Mesenchymal stem cell (in vitro differentiated cells and primary cell): ENCODE results near the gene REEP1. TPM values are rescaled to one million over a fixed set of nuclear protein-coding genes. Genes with fewer than 3 reads are reported as not detected.

Experiments used
- DNase-seq: peaks from one replicate; pipeline ENCODE4 v3.0.0-alpha.2; 2013
- H2AFZ ChIP-seq: one replicate; pipeline ENCODE4 v1.6.1; 2013; ENCODE audit warnings: low read depth, mild to moderate bottlenecking, control low read depth, inconsistent platforms, low read length, moderate library complexity
- H2AK5ac ChIP-seq: 2 replicates; pipeline ENCODE4 v1.6.1; 2013; ENCODE audit warnings: low read length, moderate library complexity, mild to moderate bottlenecking, inconsistent platforms; ENCODE audit not compliant: severe bottlenecking
- H2BK120ac ChIP-seq: one replicate; pipeline ENCODE4 v1.6.1; 2013; ENCODE audit warnings: low read depth, mild to moderate bottlenecking, inconsistent platforms, low read length, moderate library complexity
- H2BK12ac ChIP-seq, 2 experiments: one replicate each; pipeline ENCODE4 v1.6.1; 2013; ENCODE audit warnings: inconsistent platforms in 2 of 2, low read length in 2 of 2, mild to moderate bottlenecking in 2 of 2, moderate library complexity in 2 of 2, control low read depth in 1 of 2
- H2BK15ac ChIP-seq: one replicate; pipeline ENCODE4 v1.6.1; 2013; ENCODE audit warnings: mild to moderate bottlenecking, low read depth, inconsistent platforms; ENCODE audit not compliant: poor library complexity, severe bottlenecking
- H2BK5ac ChIP-seq: 2 replicates; pipeline ENCODE4 v1.6.1; 2013; ENCODE audit warnings: low read depth, mild to moderate bottlenecking, low read length, control low read depth, inconsistent platforms; ENCODE audit not compliant: poor library complexity, severe bottlenecking
- H3K14ac ChIP-seq, 2 experiments: one replicate each; pipeline ENCODE4 v1.6.1; 2013; ENCODE audit warnings: inconsistent platforms in 2 of 2, low read length in 2 of 2, control low read depth in 1 of 2, mild to moderate bottlenecking in 1 of 2, moderate library complexity in 1 of 2
- H3K18ac ChIP-seq, 2 experiments: one replicate each; pipeline ENCODE4 v1.6.1; 2013; ENCODE audit warnings: inconsistent platforms in 2 of 2, low read length in 2 of 2, control low read depth in 1 of 2, low read depth in 1 of 2, mild to moderate bottlenecking in 1 of 2
- H3K23ac ChIP-seq, 2 experiments: one replicate each; pipeline ENCODE4 v1.6.1; 2013; ENCODE audit warnings: inconsistent platforms in 2 of 2, low read length in 2 of 2, mild to moderate bottlenecking in 2 of 2, moderate library complexity in 2 of 2, control low read depth in 1 of 2
- H3K27ac ChIP-seq: 2 replicates; pipeline ENCODE4 v1.5.1; 2013; ENCODE audit warnings: mild to moderate bottlenecking, moderate library complexity, low read length, control low read depth, inconsistent platforms; ENCODE audit not compliant: poor library complexity, severe bottlenecking
- H3K27me3 ChIP-seq, 2 experiments: 2 replicates each; pipeline versions ENCODE4 v1.6.1 to v1.7.0; 2013; ENCODE audit warnings: low read length in 2 of 2, mild to moderate bottlenecking in 2 of 2, moderate library complexity in 2 of 2, control low read depth in 1 of 2, inconsistent platforms in 1 of 2; ENCODE audit not compliant: control insufficient read depth in 1 of 2, insufficient read depth in 1 of 2
- H3K36me3 ChIP-seq, 2 experiments: 2 replicates each; pipeline versions ENCODE4 v1.6.1 to v1.7.0; 2013; ENCODE audit warnings: low read length in 2 of 2, control low read depth in 1 of 2, inconsistent platforms in 1 of 2, low read depth in 1 of 2, mild to moderate bottlenecking in 1 of 2; ENCODE audit not compliant: insufficient read depth in 2 of 2, control insufficient read depth in 1 of 2
- H3K4ac ChIP-seq, 2 experiments: one replicate each; pipeline ENCODE4 v1.6.1; 2013; ENCODE audit warnings: inconsistent platforms in 2 of 2, low read length in 2 of 2, mild to moderate bottlenecking in 2 of 2, moderate library complexity in 2 of 2, control low read depth in 1 of 2, low read depth in 1 of 2
- H3K4me1 ChIP-seq: 2 replicates; pipeline ENCODE4 v1.6.1; 2013; ENCODE audit warnings: low read depth, low read length, control low read depth; ENCODE audit not compliant: control insufficient read depth, insufficient read depth
- H3K4me2 ChIP-seq: 2 replicates; pipeline ENCODE4 v1.6.1; 2013; ENCODE audit warnings: low read length, mild to moderate bottlenecking, inconsistent platforms; ENCODE audit not compliant: poor library complexity, severe bottlenecking
- H3K4me3 ChIP-seq, 2 experiments: 2 replicates each; pipeline versions ENCODE4 v1.5.1 to v1.7.0; 2013; ENCODE audit warnings: low read length in 2 of 2, mild to moderate bottlenecking in 2 of 2, control low read depth in 1 of 2, low read depth in 1 of 2; ENCODE audit not compliant: insufficient read depth in 1 of 2
- H3K79me1 ChIP-seq: replicated peaks from 2 replicates; pipeline ENCODE4 v1.6.1; 2013; ENCODE audit warnings: mild to moderate bottlenecking, control low read depth, low read length, inconsistent platforms; ENCODE audit not compliant: poor library complexity, severe bottlenecking
- H3K9ac ChIP-seq: 2 replicates; pipeline ENCODE4 v1.7.0; 2013; ENCODE audit warnings: mild to moderate bottlenecking, low read length, moderate library complexity
- H3K9me3 ChIP-seq: 2 replicates; pipeline ENCODE4 v1.7.0; 2013; ENCODE audit warnings: mild to moderate bottlenecking, low read length; ENCODE audit not compliant: control insufficient read depth
- H4K8ac ChIP-seq: one replicate; pipeline ENCODE4 v1.6.1; 2013; ENCODE audit warnings: inconsistent platforms, mild to moderate bottlenecking, low read length, moderate library complexity
- H4K91ac ChIP-seq: one replicate; pipeline ENCODE4 v1.6.1; 2013; ENCODE audit warnings: mild to moderate bottlenecking, low read length, inconsistent platforms
- WGBS: methylation state at CpG from one replicate; pipeline ENCODE4 v1.1.7; 2013; ENCODE audit warnings: mixed read lengths; 5-methylcytosine and 5-hydroxymethylcytosine counted together
- small RNA-seq: library from polyadenylated mRNA; stranded (forward); fragments of <200 nt; extraction: miRNeasy Mini kit (QIAGEN cat#:217004); gene quantifications from one replicate; pipeline ENCODE3, GENCODE V24; 2013; ENCODE audit warnings: low read depth

The REEP1 gene

DNA sequence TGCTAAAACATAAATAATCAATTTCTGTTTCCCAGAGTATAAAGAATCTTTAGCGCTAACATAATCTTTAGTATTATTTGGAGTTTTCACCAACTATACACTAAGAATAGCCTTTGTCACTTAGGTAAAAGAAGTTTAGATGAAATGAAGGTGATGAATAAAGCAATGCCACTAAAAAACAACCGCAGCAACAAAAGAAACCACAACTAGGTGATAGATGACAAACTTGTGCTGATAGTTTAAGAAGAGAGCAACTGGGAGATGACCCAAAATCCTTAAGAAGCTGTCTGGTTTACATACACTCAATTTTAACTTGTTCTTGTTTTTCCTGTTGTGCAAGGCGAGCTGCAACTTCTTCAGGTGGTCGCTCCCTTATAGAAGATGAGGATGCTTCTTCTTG lies 167.0 kb downstream of the REEP1 start:
- Histone ChIP-seq H2BK15ac (no peak overlapping the region), H2AFZ (no peak overlapping the region), H4K91ac (no peak overlapping the region), H3K4me1 (no peaks in the 10 kb centered on the region), H3K9me3 (no peaks in the 10 kb centered on the region), H3K23ac (no peak overlapping the region), H3K79me1 (peaks cover 15% of the 10 kb centered on the region), H3K27ac (no peak overlapping the region), H3K9ac (no peak overlapping the region), H3K27me3 (no peaks in the 10 kb centered on the region), H3K18ac (no peak overlapping the region), H2BK120ac (no peak overlapping the region), H3K4ac (no peak overlapping the region), H2AK5ac (no peak overlapping the region), H2BK12ac (no peak overlapping the region), H2BK5ac (no peak overlapping the region), H3K4me2 (no peak overlapping the region), H3K14ac (no peak overlapping the region), H4K8ac (no peak overlapping the region), H3K36me3 (peaks cover 20 to 78% of the 10 kb centered on the region in 2 experiments), H3K4me3 (no peak overlapping the region)
- DNase-seq = no peak
- no CpG with 5 or more reads among the region's 4 CpGs for WGBS

Small RNA genes lying within 50 kb of the gene (small RNA-seq; reads per million reads assigned to genes)
- not detected for gene MIR4779
- not detected for gene RF00096
- not detected for gene RF00413
